Activated CD4-positive, alpha-beta T cell treated with anti-CD3 and anti-CD28 coated beads, Interleukin-2, amount 50 U/mL, for 24 hours (primary cell): ENCODE measurements around the gene PDGFC.

ENCODE experiments used
- DNase-seq, 2 donors: peaks; one replicate each; pipeline ENCODE4 v3.0.0-alpha.2; 2020; ENCODE audit warnings: low read depth in 1 of 2, low spot score in 1 of 2

Gene PDGFC

DNA sequence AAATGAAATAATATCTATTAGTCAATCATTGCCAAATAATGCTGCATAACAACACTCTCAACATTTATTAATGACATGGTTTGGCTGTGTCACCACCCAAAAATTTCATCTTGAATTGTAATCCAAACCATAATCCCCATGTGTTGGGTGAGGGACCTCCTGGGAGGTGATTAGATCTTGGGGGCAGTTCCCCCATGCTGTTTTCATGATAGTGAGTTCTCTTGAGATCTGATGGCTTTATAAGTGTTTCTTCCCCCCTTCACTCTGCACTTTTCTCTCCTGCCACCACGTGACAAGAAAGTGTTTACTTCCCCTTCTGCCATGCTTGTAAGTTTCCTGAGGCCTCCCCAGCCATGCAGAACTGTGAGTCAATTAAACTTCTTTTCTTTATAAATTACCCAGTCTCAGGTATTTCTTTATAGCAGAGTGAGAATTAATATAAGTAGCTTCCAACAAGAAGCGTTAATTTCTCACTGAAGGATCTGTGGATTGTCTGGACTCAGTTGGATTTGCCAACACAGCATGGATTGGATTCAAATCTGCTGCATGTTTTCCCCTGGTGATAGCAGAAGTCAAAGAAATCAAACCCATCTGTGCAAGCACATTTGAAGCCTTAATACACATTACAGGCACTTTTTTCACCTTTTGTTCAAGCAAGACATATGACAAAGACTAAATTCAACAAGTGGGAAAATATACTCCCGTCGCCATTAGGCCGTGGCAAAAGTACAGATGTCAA, 216.6 kb downstream of the PDGFC start:
- no peak for DNase-seq

DNA sequence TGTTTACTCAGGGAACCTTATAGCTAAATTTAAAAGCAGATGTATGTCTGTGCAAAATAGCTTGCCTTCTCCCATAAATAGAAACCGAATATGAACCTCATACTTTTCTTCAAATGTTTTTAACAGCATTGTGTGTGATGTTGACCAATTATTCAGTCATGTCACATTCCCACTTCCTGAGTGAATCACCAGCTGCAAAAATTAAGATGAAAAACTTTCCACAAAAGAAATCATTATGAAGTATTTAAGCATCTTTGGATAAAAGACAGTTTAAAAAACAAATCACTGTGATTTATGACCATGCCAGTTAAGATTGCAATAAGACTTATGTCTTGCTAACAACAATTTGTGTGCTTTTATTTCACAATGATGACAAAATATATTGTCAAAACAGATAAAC, 220.1 kb downstream of the PDGFC start:
- no peak for DNase-seq

DNA sequence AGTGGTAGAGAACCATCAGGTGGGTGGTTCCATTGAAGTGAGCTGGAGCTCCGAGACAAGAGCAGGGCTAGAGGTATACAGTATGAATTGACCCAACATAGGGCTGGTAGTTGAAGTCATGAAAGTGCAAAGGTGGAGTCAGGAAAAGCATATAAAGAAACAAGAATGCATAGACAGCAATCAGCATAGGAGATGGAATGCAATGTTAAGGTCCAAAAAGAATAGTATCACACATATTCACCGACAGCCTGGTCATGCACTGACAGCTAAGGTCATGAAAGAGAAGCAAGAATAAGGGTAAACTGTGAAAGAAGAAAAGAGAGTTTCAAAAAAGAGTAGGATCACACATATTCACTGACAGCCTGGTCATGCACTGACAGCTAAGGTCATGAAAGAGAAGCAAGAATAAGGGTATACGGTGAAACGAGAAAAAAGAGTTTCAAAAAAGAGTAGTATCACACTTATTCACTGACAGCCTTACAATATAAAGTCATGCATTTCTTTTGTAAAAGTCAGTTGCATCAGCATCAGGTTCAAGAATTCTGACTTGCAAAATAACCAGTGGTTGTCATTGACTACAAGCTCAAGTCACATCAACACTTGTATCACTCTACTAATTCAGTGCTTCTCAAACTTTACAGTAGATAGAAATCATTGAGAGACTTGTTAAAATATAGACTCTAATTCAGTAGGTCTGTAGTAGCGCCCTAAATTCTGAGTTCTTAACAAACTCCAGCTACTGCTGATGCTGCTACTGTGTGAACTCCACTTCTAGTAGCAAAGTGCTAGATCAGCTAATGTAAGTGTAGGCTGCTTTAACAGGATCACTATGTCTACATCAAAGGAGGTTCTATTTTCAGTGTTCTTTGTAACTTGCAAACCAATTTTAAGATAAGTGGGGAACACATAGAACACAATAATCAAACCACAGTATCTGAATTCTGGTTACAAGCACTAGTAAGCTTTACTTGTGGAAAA, 221.9 kb downstream of the PDGFC start:
- no peak for DNase-seq

DNA sequence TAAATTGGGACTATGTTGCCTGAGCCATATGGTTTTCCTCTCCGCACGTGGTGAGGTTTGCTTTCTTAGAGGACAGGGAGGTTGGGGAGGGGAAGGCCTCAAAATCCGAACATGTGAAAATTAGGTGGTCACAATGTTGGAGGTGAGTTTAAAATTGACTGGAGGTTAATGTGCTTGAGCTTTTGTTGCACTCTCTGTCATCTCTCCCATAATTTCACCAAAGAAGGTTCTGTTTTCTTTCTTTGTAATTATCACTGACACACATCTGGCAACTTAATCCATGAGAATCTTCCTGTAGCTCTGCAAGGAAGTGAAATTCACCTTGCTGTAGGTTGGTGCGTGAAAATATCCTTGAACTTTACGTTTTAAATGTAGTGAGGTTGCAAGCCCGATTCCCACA, 225.5 kb downstream of the PDGFC start:
- no peak for DNase-seq

DNA sequence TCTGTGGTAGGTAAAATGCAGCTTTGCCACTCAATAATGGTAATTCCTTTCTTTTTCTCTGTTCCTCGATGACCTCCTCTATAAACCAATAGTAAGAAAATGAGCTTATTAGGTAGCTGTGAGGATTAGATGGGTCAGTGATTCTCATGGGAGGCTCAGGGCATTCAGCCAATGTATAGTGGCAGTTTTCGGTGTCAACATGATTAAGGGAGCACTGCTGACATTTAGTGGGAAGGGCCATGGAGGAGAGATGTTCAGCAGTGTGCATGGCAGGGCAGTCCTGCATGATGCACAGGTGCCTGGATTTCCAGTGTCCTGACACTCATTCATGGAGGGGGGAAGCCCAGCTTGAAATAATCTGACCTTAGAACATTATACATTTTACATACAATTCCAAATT, 232.8 kb downstream of the PDGFC start:
- DNase-seq: no peak

DNA sequence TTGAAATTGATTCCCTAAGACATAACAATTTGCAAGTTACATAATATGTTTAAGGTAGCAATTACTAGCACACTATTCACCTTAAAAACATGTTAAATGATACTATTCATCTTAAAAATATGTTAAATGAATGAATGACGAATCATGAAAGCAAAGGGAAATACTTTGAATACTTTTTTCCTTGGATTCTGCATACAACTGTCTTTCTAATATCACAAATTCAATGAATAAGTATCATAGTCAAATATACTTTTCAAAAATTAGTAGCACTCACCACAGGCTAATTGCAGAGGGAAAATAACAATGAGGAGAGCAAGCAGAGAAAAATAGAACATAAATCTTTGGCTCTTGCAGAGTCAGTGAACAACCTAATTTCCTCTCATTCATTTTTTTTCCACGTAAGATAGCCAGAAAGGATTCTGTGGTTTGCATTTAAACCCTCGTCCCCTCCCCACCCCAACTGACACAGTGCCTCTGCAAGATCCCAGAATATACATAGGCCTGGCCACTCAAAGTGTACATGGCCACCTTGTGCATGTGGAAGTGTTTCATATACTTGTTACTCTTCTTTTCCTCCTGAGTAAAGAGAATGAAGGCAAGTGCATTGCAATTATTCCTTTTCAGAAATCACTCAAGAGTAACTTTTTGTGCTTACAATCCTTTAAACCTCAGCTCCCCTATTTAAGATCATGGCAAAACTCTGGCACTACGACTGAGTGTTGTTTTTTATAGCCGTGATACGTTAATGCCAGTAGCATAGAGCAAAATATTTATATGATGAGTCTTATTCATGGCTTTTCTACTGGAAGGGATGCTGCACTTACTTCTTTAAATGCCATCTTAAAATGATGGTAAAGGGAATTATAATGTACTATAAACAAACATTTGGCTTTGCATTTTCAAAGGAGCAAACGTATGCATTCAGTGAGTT, 236.4 kb downstream of the PDGFC start:
- DNase-seq: no peak

DNA sequence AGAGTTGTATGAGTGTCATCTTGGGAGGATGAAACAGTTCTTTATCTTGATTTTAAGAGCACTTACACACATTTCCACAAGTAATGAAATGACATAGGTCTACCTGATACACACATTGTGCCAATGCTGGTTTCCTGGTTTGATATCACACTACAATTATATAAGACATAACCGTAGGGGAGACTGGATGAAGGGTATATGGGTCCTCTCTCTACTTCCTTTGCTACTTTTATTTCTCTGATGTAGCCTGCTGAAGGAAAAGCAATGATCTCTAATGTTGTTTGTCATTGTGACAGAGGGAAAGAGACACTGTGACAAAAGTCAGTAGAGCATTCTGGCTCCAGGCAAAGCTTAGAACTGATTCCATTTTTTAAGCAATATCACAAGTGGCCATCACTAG, 238.0 kb downstream of the PDGFC start:
- no peak for DNase-seq

DNA sequence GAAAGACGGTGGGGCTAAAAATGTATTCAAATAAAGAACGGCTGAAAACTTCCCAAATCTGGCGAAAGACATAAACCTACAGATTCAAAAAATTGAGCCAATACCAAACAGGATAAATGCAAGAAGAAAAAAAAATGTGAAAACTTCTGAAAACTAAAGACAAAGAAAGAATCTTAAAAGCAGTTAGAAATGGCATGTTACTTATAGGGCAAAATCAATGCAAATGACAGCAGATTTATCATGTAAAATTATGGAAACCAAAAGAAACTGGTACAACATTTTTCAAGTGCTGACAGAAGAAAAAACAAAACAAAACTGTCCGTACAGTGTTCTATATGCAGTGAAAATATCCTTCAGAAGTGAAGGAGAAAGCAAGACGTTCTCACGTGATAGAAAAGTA, 239.0 kb downstream of the PDGFC start:
- no peak for DNase-seq

DNA sequence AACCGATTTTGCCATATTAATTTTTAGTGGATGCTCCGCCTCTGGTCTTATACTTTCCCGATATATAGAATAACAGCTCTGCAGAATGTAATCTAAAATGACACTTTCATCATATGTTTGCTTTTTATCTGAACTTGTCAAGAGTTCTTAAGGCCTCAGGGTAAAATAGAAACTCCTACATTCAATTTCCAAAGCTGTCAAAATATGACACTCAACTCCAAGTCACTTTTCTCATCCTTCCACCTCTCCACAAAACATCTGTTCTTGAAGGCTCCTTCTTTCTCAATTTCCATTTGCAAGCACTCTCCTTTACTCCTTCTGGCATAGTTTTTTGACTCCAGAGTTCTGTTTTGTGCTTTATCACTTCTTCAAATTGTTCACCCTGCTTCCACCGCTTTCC, 242.2 kb downstream of the PDGFC start:
- DNase-seq: no peak

DNA sequence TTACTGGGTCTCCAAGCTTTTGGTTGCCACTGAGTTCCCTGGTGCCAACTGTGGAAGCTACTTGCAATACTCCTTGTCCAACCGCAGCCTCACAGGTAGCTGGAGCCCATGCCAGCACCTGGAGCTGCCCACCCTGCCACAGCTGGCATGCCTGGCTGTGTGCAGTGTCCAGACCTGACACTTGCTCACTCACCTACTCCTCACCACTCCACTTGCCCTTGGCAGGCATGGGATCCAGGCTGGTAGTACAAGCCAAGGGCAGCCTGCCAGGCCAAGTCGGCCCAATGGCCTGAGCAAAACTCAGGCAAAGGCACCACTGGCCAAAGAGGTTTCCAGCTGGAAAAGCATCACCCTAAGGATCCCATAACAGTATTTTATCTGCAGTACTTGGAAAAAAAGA, 246.3 kb downstream of the PDGFC start:
- DNase-seq: no peak

DNA sequence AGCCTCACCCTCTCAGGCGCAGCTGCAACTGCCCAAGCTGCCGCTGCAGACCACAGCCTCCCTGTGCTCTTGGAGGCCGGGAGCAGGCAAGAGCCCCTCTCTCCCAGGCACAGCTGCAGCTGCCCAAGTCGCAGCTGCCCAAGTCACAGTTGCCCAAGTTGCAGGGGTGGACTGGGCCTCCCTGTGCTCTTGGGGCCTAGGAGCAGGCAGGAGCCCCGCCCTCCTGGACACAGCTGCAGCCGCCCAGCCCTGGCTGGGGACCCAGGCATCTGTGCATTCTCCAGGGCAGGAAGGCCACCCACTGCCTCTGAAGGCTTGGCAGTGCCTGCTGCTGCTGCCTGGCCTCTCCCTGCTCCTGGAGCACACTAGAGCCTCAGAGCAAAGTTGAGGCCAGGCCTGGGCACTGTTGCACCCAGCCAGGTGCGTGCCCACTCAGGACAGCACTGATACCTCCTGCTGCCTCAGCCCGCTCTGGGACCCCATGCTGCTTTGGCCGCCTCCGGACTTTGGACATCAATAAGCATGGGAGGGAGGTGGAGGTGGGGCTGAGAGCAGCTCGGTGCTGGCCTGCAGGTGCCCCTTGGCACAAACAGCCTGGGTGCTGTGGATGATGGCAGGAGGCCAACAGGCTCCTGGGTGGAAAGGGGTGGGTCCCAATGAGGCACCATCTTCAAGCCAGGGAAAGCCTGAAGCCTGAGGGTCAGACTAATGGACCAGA, 247.5 kb downstream of the PDGFC start:
- DNase-seq: no peak

DNA sequence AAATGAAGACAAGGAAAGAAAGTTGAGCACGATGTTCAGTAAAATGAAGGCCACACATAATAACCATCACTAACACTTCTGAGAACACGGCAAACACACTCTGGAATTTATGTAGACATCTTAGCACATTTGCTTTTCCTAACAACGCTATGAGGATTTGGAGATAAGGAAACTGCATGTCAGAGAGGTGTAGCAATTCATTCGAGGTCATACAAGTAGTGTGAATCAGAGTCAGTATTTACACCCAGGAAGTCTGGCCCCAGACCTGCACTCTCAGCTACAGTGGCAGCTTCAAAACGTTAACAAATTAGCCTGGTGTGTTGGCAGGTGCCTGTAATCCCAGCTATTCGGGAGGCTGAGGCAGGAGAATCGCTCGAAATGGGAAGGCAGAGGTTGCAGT, 253.4 kb downstream of the PDGFC start:
- DNase-seq: no peak

DNA sequence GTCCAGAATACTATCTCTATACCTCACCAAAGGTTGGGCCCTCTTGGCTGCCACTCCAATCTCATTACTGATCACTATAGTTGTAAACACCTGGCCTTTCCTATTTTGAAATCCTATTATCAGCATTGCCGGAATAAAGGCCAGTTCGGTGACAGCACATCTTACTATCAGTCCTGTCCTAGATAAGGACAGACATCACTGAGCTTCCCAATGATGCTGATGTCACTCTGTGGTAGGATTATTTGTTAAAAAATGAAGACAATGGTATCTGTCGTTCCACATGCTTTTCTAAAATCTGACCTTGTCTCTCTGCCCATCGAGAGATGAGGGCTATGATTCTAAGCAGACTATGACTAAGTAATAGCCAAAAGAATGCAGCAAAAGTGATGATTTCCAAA, 260.4 kb downstream of the PDGFC start:
- DNase-seq: no peak
